ENCODE results near the gene RASAL2.

DNA sequence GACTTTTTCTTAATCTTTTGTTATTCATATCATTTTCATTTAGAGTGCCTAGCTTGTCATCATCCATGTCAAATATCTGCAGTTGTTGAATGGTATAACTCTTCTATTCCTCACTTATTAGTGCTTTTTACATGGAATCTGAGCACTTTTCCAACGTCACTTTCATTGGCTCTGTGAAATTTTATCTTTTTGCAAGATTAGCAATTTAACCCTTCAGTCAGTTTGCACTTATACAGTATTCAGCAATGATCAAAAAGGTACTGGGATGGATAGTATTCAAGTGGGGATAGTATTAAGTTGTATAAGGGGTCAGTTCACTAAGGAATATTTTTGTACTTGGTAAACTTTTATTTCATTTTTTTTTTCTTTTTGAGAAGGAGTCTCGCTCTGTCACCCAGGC lies 150.0 kb downstream of the RASAL2 start:
- TF ChIP-seq, protein P1, sequence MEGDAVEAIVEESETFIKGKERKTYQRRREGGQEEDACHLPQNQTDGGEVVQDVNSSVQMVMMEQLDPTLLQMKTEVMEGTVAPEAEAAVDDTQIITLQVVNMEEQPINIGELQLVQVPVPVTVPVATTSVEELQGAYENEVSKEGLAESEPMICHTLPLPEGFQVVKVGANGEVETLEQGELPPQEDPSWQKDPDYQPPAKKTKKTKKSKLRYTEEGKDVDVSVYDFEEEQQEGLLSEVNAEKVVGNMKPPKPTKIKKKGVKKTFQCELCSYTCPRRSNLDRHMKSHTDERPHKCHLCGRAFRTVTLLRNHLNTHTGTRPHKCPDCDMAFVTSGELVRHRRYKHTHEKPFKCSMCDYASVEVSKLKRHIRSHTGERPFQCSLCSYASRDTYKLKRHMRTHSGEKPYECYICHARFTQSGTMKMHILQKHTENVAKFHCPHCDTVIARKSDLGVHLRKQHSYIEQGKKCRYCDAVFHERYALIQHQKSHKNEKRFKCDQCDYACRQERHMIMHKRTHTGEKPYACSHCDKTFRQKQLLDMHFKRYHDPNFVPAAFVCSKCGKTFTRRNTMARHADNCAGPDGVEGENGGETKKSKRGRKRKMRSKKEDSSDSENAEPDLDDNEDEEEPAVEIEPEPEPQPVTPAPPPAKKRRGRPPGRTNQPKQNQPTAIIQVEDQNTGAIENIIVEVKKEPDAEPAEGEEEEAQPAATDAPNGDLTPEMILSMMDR (IDR thresholded peaks at IDR 0.05), result no peak
- TF ChIP-seq EZH2 (IDR thresholded peaks at IDR 0.05; ENCODE audit: borderline replicate concordance, insufficient read depth, low read depth, low read length, poor library complexity, severe bottlenecking), result no peak
